PC-3 (cell line): ENCODE data around the gene SCN4B. TPM values are rescaled to one million over a fixed set of nuclear protein-coding genes. Genes with fewer than 3 reads are reported as not detected.

Source experiments
- ATAC-seq: fragments of 200-7000 bp; cut with Tn5 transposase; 2 replicates; pipeline ENCODE4 v1.9.1; 2020; ENCODE audit warnings: mild to moderate bottlenecking, moderate library complexity
- BruUV-seq: library from RNA; stranded (reverse); fragments of 400-500 nt; replicated peaks from 2 replicates; lab custom pipeline; 2021; lab: Mats Ljungman, UMichigan
- CTCF ChIA-PET: fragments of 300-600 bp; sonication (Branson Sonifier 250); formaldehyde crosslinking; loops from one replicate; lab custom pipeline; 2022; ENCODE audit warnings: antibody characterized with exemption; lab: Charles Lee
- POLR2A ChIA-PET: fragments of 300-600 bp; sonication (Branson Sonifier 250); formaldehyde crosslinking; loops from one replicate; lab custom pipeline; 2022; ENCODE audit warnings: antibody characterized with exemption; ENCODE audit not compliant: unreplicated experiment; lab: Charles Lee
- DNase-seq: peaks from one replicate; pipeline ENCODE4 v3.0.0-alpha.2; 2015
- H2AFZ ChIP-seq: fragments of 300-600 bp; sonication (generic); 2 replicates; pipeline ENCODE4 v1.6.0; 2016; ENCODE audit warnings: antibody characterized with exemption, low read length
- H3F3A ChIP-seq: fragments of 300-600 bp; sonication (generic); one replicate; pipeline ENCODE4 v1.6.0; 2017; ENCODE audit warnings: antibody characterized with exemption, low read length, control low read depth, mild to moderate bottlenecking; ENCODE audit not compliant: unreplicated experiment
- H3K27ac ChIP-seq: fragments of 300-600 bp; sonication (generic); 2 replicates; pipeline ENCODE4 v1.5.1; 2016; ENCODE audit warnings: mild to moderate bottlenecking, low read length
- H3K27me3 ChIP-seq: fragments of 300-600 bp; sonication (generic); 2 replicates; pipeline ENCODE4 v1.6.1; 2016; ENCODE audit warnings: low read length, mixed read lengths
- H3K36me3 ChIP-seq: fragments of 300-600 bp; sonication (generic); 2 replicates; pipeline ENCODE4 v1.6.1; 2016; ENCODE audit warnings: low read depth, mixed run types, low read length, mixed read lengths
- H3K4me1 ChIP-seq: fragments of 300-600 bp; sonication (generic); 2 replicates; pipeline ENCODE4 v1.5.1; 2016; ENCODE audit warnings: low read length; ENCODE audit not compliant: insufficient read depth
- H3K4me2 ChIP-seq: fragments of 300-600 bp; sonication (generic); 2 replicates; pipeline ENCODE4 v1.6.0; 2016; ENCODE audit warnings: low read length
- H3K4me3 ChIP-seq: fragments of 300-600 bp; sonication (generic); 2 replicates; pipeline ENCODE4 v1.5.1; 2016; ENCODE audit warnings: mild to moderate bottlenecking, low read length, mixed read lengths
- H3K79me2 ChIP-seq: fragments of 300-600 bp; sonication (generic); 2 replicates; pipeline ENCODE4 v1.6.1; 2017; ENCODE audit warnings: low read length, mixed read lengths
- H3K9ac ChIP-seq: fragments of 300-600 bp; sonication (generic); 2 replicates; pipeline ENCODE4 v1.6.0; 2016; ENCODE audit warnings: mild to moderate bottlenecking, low read length
- H3K9me2 ChIP-seq: fragments of 300-600 bp; sonication (generic); replicated peaks from 2 replicates; pipeline ENCODE4 v1.6.1; 2016; ENCODE audit warnings: mixed run types, low read length, mixed read lengths
- H3K9me3 ChIP-seq: fragments of 300-600 bp; sonication (generic); 2 replicates; pipeline ENCODE4 v1.6.1; 2016; ENCODE audit warnings: low read length, mixed read lengths
- H4K20me1 ChIP-seq: fragments of 300-600 bp; sonication (generic); 2 replicates; pipeline ENCODE4 v1.6.1; 2016; ENCODE audit warnings: low read length, mixed read lengths
- CTCF ChIP-seq: fragments of 300-600 bp; sonication (generic); conservative IDR thresholded peaks from 2 replicates; pipeline ENCODE4 v1.5.1; 2017; ENCODE audit warnings: antibody characterized with exemption, low read depth, mild to moderate bottlenecking, low read length
- EZH2 ChIP-seq: fragments of 300-600 bp; sonication (generic); IDR thresholded peaks from one replicate; pipeline ENCODE4 v1.6.1; 2017; ENCODE audit warnings: antibody characterized with exemption, mild to moderate bottlenecking, low read length; ENCODE audit not compliant: unreplicated experiment
- EZH2phosphoT487 ChIP-seq: fragments of 300-600 bp; sonication (generic); IDR thresholded peaks from 2 replicates; pipeline ENCODE4 v1.6.1; 2018; ENCODE audit warnings: mild to moderate bottlenecking, antibody characterized with exemption, low read length, borderline replicate concordance
- intact Hi-C: fragments of 100-400 bp; cut with micrococcal nuclease; formaldehyde crosslinking; loops from 2 replicates; pipeline ENCODE4 v1.9.0; 2023
- total RNA-seq: library from RNA; depleted of rRNA; stranded (reverse); fragments of >200 nt; gene quantifications from 2 replicates; pipeline ENCODE4 v1.2.3, GENCODE V29; 2014

SCN4B gene
- total RNA-seq, 1 experiment from 2014 or later, result not detected

- H3K79me2 ChIP-seq, result no peaks in the 10 kb centered on the region
- H3F3A ChIP-seq, result no peaks in the 10 kb centered on the region
- intact Hi-C loops, result loop anchor here (1.0 kb wide), 1 partner anchor 26 kb away; no protein-coding TSS in a partner anchor
- H4K20me1 ChIP-seq, result no peaks in the 10 kb centered on the region
- CTCF ChIA-PET, result interaction anchor here (0.6 to 1.0 kb wide), 6 partner anchors 27 to 1366 kb away, joined by 3 to 8 read pairs (median 4); no protein-coding TSS in a partner anchor
- no peaks in the 10 kb centered on the region for H3K36me3 ChIP-seq
- H2AFZ ChIP-seq, result peak overlapping the region; percentile 60
- H3K4me3 ChIP-seq, result no peak overlapping the region
- H3K4me1 ChIP-seq, result peaks cover 19% of the 10 kb centered on the region
- H3K27ac ChIP-seq, result no peak overlapping the region
- H3K4me2 ChIP-seq, result peak overlapping the region; percentile 15; the same call in 1 of the 2 replicates
- POLR2A ChIA-PET, result no interaction called here
- peaks cover 36% of the 10 kb centered on the region for H3K27me3 ChIP-seq
- no peaks in the 10 kb centered on the region for H3K9me3 ChIP-seq
- no TSS peak for BruUV-seq
- ATAC-seq (peak; percentile 80), DNase-seq (peak; percentile 80)
- TF ChIP-seq EZH2phosphoT487 (no peak), CTCF (peak; percentile 97), EZH2 (no peak)
- no peak overlapping the region for H3K9ac ChIP-seq
- H3K9me2 ChIP-seq, result no peaks in the 10 kb centered on the region
Observed at GRCh38 chr11:118171269-118172062, 18.8 kb upstream of the SCN4B start.

- Histone ChIP-seq H3K4me2 (no peak overlapping the region), H3K4me1 (peaks cover 16% of the 10 kb centered on the region), H4K20me1 (no peaks in the 10 kb centered on the region), H3K9me2 (no peaks in the 10 kb centered on the region), H3K79me2 (no peaks in the 10 kb centered on the region), H3K27ac (no peak overlapping the region), H3K27me3 (peaks cover 36% of the 10 kb centered on the region), H3K9me3 (no peaks in the 10 kb centered on the region), H3K9ac (no peak overlapping the region), H3K36me3 (no peaks in the 10 kb centered on the region), H2AFZ (no peak overlapping the region), H3K4me3 (no peak overlapping the region), H3F3A (no peaks in the 10 kb centered on the region)
- TF ChIP-seq CTCF, result no peak
- TF ChIP-seq EZH2phosphoT487, result no peak
- TF ChIP-seq EZH2, result no peak
- POLR2A ChIA-PET, result no interaction called here
- intact Hi-C loops, result loop anchor here (1.0 kb wide), 1 partner anchor 26 kb away; no protein-coding TSS in a partner anchor
- ATAC-seq, result no peak
- CTCF ChIA-PET, result interaction anchor here (1.0 kb wide), 1 partner anchor 33 kb away, joined by 3 read pairs; no protein-coding TSS in a partner anchor
- BruUV-seq, result no TSS peak
- DNase-seq, result no peak
Observed at GRCh38 chr11:118170882-118171268, 18.3 kb upstream of the SCN4B start.

GRCh38 chr11:118170231-118170630 lies 17.6 kb upstream of the SCN4B start:
- no peak for DNase-seq
- no peak for TF ChIP-seq EZH2
- BruUV-seq, result no TSS peak
- no peaks in the 10 kb centered on the region for H3K79me2 ChIP-seq
- H3K27me3 ChIP-seq, result peaks cover 36% of the 10 kb centered on the region
- H3K4me3 ChIP-seq, result no peak overlapping the region
- ATAC-seq, result no peak
- H3K9ac ChIP-seq, result no peak overlapping the region
- H3K4me2 ChIP-seq, result no peak overlapping the region
- H2AFZ ChIP-seq, result no peak overlapping the region
- H3K9me2 ChIP-seq, result no peaks in the 10 kb centered on the region
- H3K4me1 ChIP-seq, result peaks cover 9% of the 10 kb centered on the region; the same call in 1 of the 2 replicates
- CTCF ChIA-PET, result no interaction called here
- H3K27ac ChIP-seq, result no peak overlapping the region
- POLR2A ChIA-PET, result no interaction called here
- no peaks in the 10 kb centered on the region for H3K9me3 ChIP-seq
- H3F3A ChIP-seq, result no peaks in the 10 kb centered on the region
- intact Hi-C loops, result no loop called here
- no peaks in the 10 kb centered on the region for H4K20me1 ChIP-seq
- H3K36me3 ChIP-seq, result no peaks in the 10 kb centered on the region
